Lung (tissue), 12 donors: Measurements from ENCODE around the gene ADAD2. TPM values are rescaled to one million over a fixed set of nuclear protein-coding genes. Genes with fewer than 3 reads are reported as not detected.

Experiments
- ATAC-seq: fragments of 200-7000 bp; cut with Tn5 transposase; one replicate; pipeline ENCODE4 v1.9.1; 2020; ENCODE audit warnings: moderate number of reproducible peaks; ENCODE audit not compliant: insufficient read depth, low FRiP score
- DNase-seq, 3 donors: peaks; one replicate each; pipeline ENCODE4 v3.0.0-alpha.2; 2013 to 2017
- H3K27ac ChIP-seq, 2 donors: one replicate each; pipeline ENCODE4 v1.5.1; 2013; ENCODE audit warnings: mild to moderate bottlenecking in 2 of 2, moderate library complexity in 2 of 2, control low read depth in 1 of 2, inconsistent platforms in 1 of 2, low read depth in 1 of 2, low read length in 1 of 2
- H3K27me3 ChIP-seq, 3 donors: one replicate each; pipeline ENCODE4 v1.5.1; 2013; ENCODE audit warnings: low read length in 2 of 3; ENCODE audit not compliant: control insufficient read depth in 3 of 3, insufficient read depth in 3 of 3
- H3K36me3 ChIP-seq, 4 donors: one replicate each; pipeline ENCODE4 v1.5.1; 2013; ENCODE audit warnings: low read length in 4 of 4, mild to moderate bottlenecking in 1 of 4, moderate library complexity in 1 of 4; ENCODE audit not compliant: control insufficient read depth in 4 of 4, insufficient read depth in 4 of 4
- H3K4me1 ChIP-seq, 5 donors: one replicate each; pipeline ENCODE4 v1.5.1; 2013; ENCODE audit warnings: low read length in 5 of 5, mild to moderate bottlenecking in 2 of 5, moderate library complexity in 1 of 5; ENCODE audit not compliant: control insufficient read depth in 5 of 5, insufficient read depth in 5 of 5
- H3K4me3 ChIP-seq: one replicate; pipeline ENCODE4 v1.5.1; 2013; ENCODE audit warnings: mild to moderate bottlenecking, control low read depth, moderate library complexity
- H3K9ac ChIP-seq, 2 donors: one replicate each; pipeline ENCODE4 v1.5.1; 2013; ENCODE audit warnings: low read length in 2 of 2, control low read depth in 1 of 2; ENCODE audit not compliant: insufficient read depth in 1 of 2
- H3K9me3 ChIP-seq, 4 donors: one replicate each; pipeline ENCODE4 v1.5.1; 2013; ENCODE audit warnings: low read length in 3 of 4, mild to moderate bottlenecking in 1 of 4, moderate library complexity in 1 of 4; ENCODE audit not compliant: control insufficient read depth in 4 of 4, insufficient read depth in 3 of 4
- CTCF ChIP-seq: IDR thresholded peaks from 2 replicates; pipeline ENCODE4 v1.5.1; 2012; ENCODE audit warnings: mild to moderate bottlenecking; ENCODE audit errors: control extremely low read depth, extremely low read depth
- WGBS, 2 donors: extraction: QIAGEN DNeasy Blood & Tissue Kit; methylation state at CpG; one replicate each; pipeline ENCODE4 v1.1.7; 2013; 5-methylcytosine and 5-hydroxymethylcytosine counted together
- polyA plus RNA-seq, 2 donors: library from polyadenylated mRNA; stranded (reverse); fragments of 200-250 nt; gene quantifications; one replicate each; pipeline ENCODE4 v1.2.1, GENCODE V29; 2013
- total RNA-seq, 2 donors: library from RNA; depleted of rRNA in 1 of 2; stranded (reverse); fragments of >200 nt in 1 of 2; gene quantifications; one replicate each; pipeline ENCODE4 v1.2.1, GENCODE V29; 2014 to 2021
- donor health status: control.
- donor health status: control.
- donor health status: Bipolar disorder and iron deficiency.
- donor health status: healthy.
- donor health status: DM: yes; HTN: yes; CAD: no.

Gene ADAD2
- total and polyA plus RNA-seq, 4 donors = 0.06 to 0.83 (median 0.42) TPM

- H3K4me3 ChIP-seq = no peak overlapping the region
- H3K9ac ChIP-seq = no peak overlapping the region
- H3K4me1 ChIP-seq = peaks cover 0 to 15% (median 0%) of the 10 kb centered on the region in 5 donors
- no peak overlapping the region for H3K27ac ChIP-seq
- WGBS, 2 donors = 88 to 92% methylated on average over 32 to 33 of the region's 33 CpGs
- peaks cover 3 to 54% (median 17%) of the 10 kb centered on the region in 4 donors for H3K36me3 ChIP-seq
- H3K9me3 ChIP-seq = no peaks in the 10 kb centered on the region
- H3K27me3 ChIP-seq = no peaks in the 10 kb centered on the region
- no peak for DNase-seq
- no peak for ATAC-seq
- TF ChIP-seq CTCF = no peak
Measured at GRCh38 chr16:84179612-84180320, 11.2 kb upstream of the ADAD2 start.

- Histone ChIP-seq H3K4me3 (no peak overlapping the region), H3K27me3 (no peaks in the 10 kb centered on the region), H3K27ac (no peak overlapping the region), H3K9ac (no peak overlapping the region), H3K4me1 (peaks cover 0 to 19% (median 4%) of the 10 kb centered on the region in 5 donors), H3K36me3 (peaks cover 3 to 56% (median 20%) of the 10 kb centered on the region in 4 donors), H3K9me3 (no peaks in the 10 kb centered on the region)
- 82 to 90% methylated on average over 16 to 21 of the region's 21 CpGs for WGBS, 2 donors
- no peak for TF ChIP-seq CTCF
- ATAC-seq (no peak), DNase-seq (no peak)
Measured at GRCh38 chr16:84180519-84181140, 10.3 kb upstream of the ADAD2 start.

GRCh38 chr16:84181144-84181915, 9.6 kb upstream of the ADAD2 start:
- Histone ChIP-seq H3K27ac (no peak overlapping the region), H3K9ac (no peak overlapping the region), H3K27me3 (no peaks in the 10 kb centered on the region), H3K36me3 (peaks cover 3 to 56% (median 20%) of the 10 kb centered on the region in 4 donors), H3K4me1 (peaks cover 0 to 18% (median 4%) of the 10 kb centered on the region in 5 donors), H3K4me3 (no peak overlapping the region), H3K9me3 (no peaks in the 10 kb centered on the region)
- TF ChIP-seq CTCF = no peak
- DNase-seq (no peak), ATAC-seq (no peak)
- WGBS, 2 donors = 89 to 95% methylated on average over 41 of the region's 41 CpGs
